Panc1 (cell line): ENCODE measurements around the gene MUC16. TPM values are rescaled to one million over a fixed set of nuclear protein-coding genes. Genes with fewer than 3 reads are reported as not detected.

Source experiments
- ATAC-seq: fragments of 200-7000 bp; cut with Tn5 transposase; 2 replicates; pipeline ENCODE4 v1.9.1; 2020; ENCODE audit warnings: mild to moderate bottlenecking, moderate library complexity
- BruUV-seq: library from RNA; stranded (reverse); fragments of 400-500 nt; replicated peaks from 2 replicates; lab custom pipeline; 2021; lab: Mats Ljungman, UMichigan
- CTCF ChIA-PET: fragments of 300-600 bp; sonication (Branson Sonifier 250); formaldehyde crosslinking; loops from one replicate; lab custom pipeline; 2022; ENCODE audit warnings: antibody characterized with exemption; lab: Charles Lee
- POLR2A ChIA-PET: fragments of 300-600 bp; sonication (Branson Sonifier 250); formaldehyde crosslinking; loops from one replicate; lab custom pipeline; 2022; ENCODE audit warnings: antibody characterized with exemption; lab: Charles Lee
- DNase-seq: peaks from one replicate; pipeline ENCODE4 v3.0.0-alpha.2; 2010; ENCODE audit warnings: low read depth, low spot score
- H3K27ac ChIP-seq: 2 replicates; pipeline ENCODE4 v1.5.1; 2011; ENCODE audit warnings: mild to moderate bottlenecking, low read length, inconsistent platforms
- H3K27me3 ChIP-seq: fragments of 200-500 bp; sonication (Bioruptor generic); 2 replicates; pipeline ENCODE4 v1.6.0; 2014; ENCODE audit warnings: low read length, inconsistent platforms; ENCODE audit not compliant: control insufficient read depth, insufficient read depth
- H3K36me3 ChIP-seq: fragments of 200-500 bp; sonication (Bioruptor generic); 2 replicates; pipeline ENCODE4 v1.5.1; 2014; ENCODE audit warnings: inconsistent platforms, mild to moderate bottlenecking, low read length, moderate library complexity; ENCODE audit not compliant: control insufficient read depth, insufficient read depth
- H3K4me1 ChIP-seq: 2 replicates; pipeline ENCODE4 v1.5.1; 2011; ENCODE audit warnings: inconsistent platforms, mild to moderate bottlenecking, low read length, moderate library complexity; ENCODE audit not compliant: control insufficient read depth, insufficient read depth
- H3K4me3 ChIP-seq, 2 experiments: 2 replicates each; pipeline ENCODE4 v1.5.1; 2011 to 2012; ENCODE audit warnings: low read depth in 2 of 2, low read length in 2 of 2, mild to moderate bottlenecking in 2 of 2, inconsistent platforms in 1 of 2, moderate library complexity in 1 of 2
- H3K9me3 ChIP-seq: fragments of 200-500 bp; sonication (Bioruptor generic); 2 replicates; pipeline ENCODE4 v1.5.1; 2014; ENCODE audit warnings: low read depth, mild to moderate bottlenecking, inconsistent platforms, low read length, moderate library complexity; ENCODE audit not compliant: control insufficient read depth, insufficient read depth
- CTCF ChIP-seq: fragments of 450-650 bp; IDR thresholded peaks from 2 replicates; pipeline ENCODE4 v1.5.1; 2017; ENCODE audit warnings: mild to moderate bottlenecking
- POLR2AphosphoS5 ChIP-seq: IDR thresholded peaks from 2 replicates; pipeline ENCODE4 v1.6.1; 2012; ENCODE audit warnings: mild to moderate bottlenecking, low read depth, low read length, moderate library complexity
- REST ChIP-seq, 2 experiments: IDR thresholded peaks; 2 replicates each; pipeline ENCODE4 v1.6.1; 2011 to 2012; ENCODE audit warnings: low read depth in 2 of 2, control low read depth in 1 of 2, low read length in 1 of 2, mild to moderate bottlenecking in 1 of 2, moderate library complexity in 1 of 2; ENCODE audit not compliant: insufficient read depth in 1 of 2
- SIN3A ChIP-seq: IDR thresholded peaks from 2 replicates; pipeline ENCODE4 v1.6.1; 2012; ENCODE audit warnings: low read depth, mild to moderate bottlenecking, low read length, moderate library complexity, borderline replicate concordance; ENCODE audit not compliant: insufficient read depth
- TCF7L2 ChIP-seq: IDR thresholded peaks from 2 replicates; pipeline ENCODE4 v1.6.1; 2011; ENCODE audit warnings: mild to moderate bottlenecking, low read depth, low read length, inconsistent platforms
- in situ Hi-C: cut with HindIII; loops from 2 replicates; pipeline ENCODE4 v1.10.0; 2016; ENCODE audit warnings: low sequenced_read_pairs, low pct_unique_long_range_greater_than_20kb
- intact Hi-C: fragments of 100-400 bp; cut with micrococcal nuclease; formaldehyde crosslinking; loops from one replicate; pipeline ENCODE4 v1.10.0; 2022; ENCODE audit not compliant: unreplicated experiment
- total RNA-seq: library from RNA; stranded (reverse); gene quantifications from one replicate; pipeline ENCODE4 v1.2.1, GENCODE V29; 2021; ENCODE audit not compliant: unreplicated experiment

Gene MUC16
- total RNA-seq, 1 experiment from 2014 or later: 3.4 TPM

DNA sequence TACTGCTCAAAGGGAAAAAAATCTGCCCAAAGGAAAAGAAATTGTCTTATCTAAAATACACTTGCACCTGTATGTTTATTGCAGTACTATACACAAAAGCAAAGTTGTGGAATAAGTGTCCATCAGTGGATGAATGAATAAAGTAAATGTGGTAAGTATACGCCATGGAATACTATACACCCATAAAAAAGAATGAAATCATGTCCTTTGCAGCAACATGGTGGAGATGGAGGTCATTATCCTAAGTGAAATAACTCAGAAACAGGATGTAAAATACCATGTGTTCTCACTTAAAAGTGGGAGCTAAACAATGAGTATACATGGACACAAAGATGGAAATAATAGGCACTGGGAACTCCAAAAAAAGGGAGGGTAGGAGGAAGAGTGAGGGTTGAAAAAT lies 3.8 kb upstream of the MUC16 start:
- ATAC-seq: no peak
- POLR2A ChIA-PET: no interaction called here
- no peaks in the 10 kb centered on the region for H3K27me3 ChIP-seq
- H3K9me3 ChIP-seq: no peaks in the 10 kb centered on the region
- CTCF ChIA-PET: no interaction called here
- H3K36me3 ChIP-seq: no peaks in the 10 kb centered on the region
- DNase-seq: no peak
- BruUV-seq: no TSS peak
- peaks cover 8% of the 10 kb centered on the region for H3K4me1 ChIP-seq
- H3K4me3 ChIP-seq: no peak overlapping the region
- in situ Hi-C loops (no loop called here), intact Hi-C loops (no loop called here)
- no peak overlapping the region for H3K27ac ChIP-seq
- TF ChIP-seq CTCF: no peak
- no peak for TF ChIP-seq REST (IDR thresholded peaks at IDR 0.05; ENCODE audit: insufficient read depth in 1 of 2, low read depth in 2 of 2, low read length in 1 of 2)
- TF ChIP-seq POLR2AphosphoS5: no peak
- TF ChIP-seq SIN3A: no peak
- no peak for TF ChIP-seq TCF7L2

GRCh38 chr19:9011875-9012274 lies 1.7 kb upstream of the MUC16 start:
- intact Hi-C loops (no loop called here), in situ Hi-C loops (no loop called here)
- no peaks in the 10 kb centered on the region for H3K36me3 ChIP-seq
- H3K27ac ChIP-seq: no peak overlapping the region
- no peaks in the 10 kb centered on the region for H3K9me3 ChIP-seq
- peaks cover 8% of the 10 kb centered on the region for H3K4me1 ChIP-seq
- H3K4me3 ChIP-seq: no peak overlapping the region
- no peaks in the 10 kb centered on the region for H3K27me3 ChIP-seq
- no TSS peak for BruUV-seq
- TF ChIP-seq CTCF (no peak), POLR2AphosphoS5 (no peak), TCF7L2 (no peak), REST (IDR thresholded peaks at IDR 0.05; ENCODE audit: insufficient read depth in 1 of 2, low read depth in 2 of 2, low read length in 1 of 2) (no peak), SIN3A (no peak)
- ATAC-seq (no peak), DNase-seq (no peak)
- ChIA-PET CTCF (no interaction called here), POLR2A (no interaction called here)
